WTC11 (cell line): Measurements from ENCODE around the gene ATF7IP. TPM values are rescaled to one million over a fixed set of nuclear protein-coding genes. Genes with fewer than 3 reads are reported as not detected.

ENCODE experiments used
- ATAC-seq: fragments of 200-7000 bp; cut with Tn5 transposase; 2 replicates; pipeline ENCODE4 v1.10.0; 2021; ENCODE audit warnings: mild to moderate bottlenecking, moderate library complexity
- CTCF ChIA-PET: fragments of 300-600 bp; sonication (Branson Sonifier 250); formaldehyde crosslinking; loops from one replicate; lab custom pipeline; 2021; ENCODE audit warnings: antibody characterized with exemption; lab: Charles Lee
- POLR2A ChIA-PET: fragments of 350-600 bp; sonication (Branson Sonifier 250); formaldehyde crosslinking; loops from one replicate; lab custom pipeline; 2021; ENCODE audit warnings: antibody characterized with exemption; lab: Charles Lee
- DNase-seq: peaks from one replicate; pipeline ENCODE4 v3.0.0; 2021; ENCODE audit warnings: low spot score
- H3K27ac Mint-ChIP-seq: 2 replicates; pipeline ENCODE4 v1.8.0; 2021; ENCODE audit warnings: mixed read lengths
- H3K27me3 Mint-ChIP-seq: 2 replicates; pipeline ENCODE4 v1.8.0; 2021; ENCODE audit warnings: low read depth, mild to moderate bottlenecking, moderate library complexity, mixed read lengths
- H3K36me3 Mint-ChIP-seq: 2 replicates; pipeline ENCODE4 v1.8.0; 2021; ENCODE audit warnings: mixed read lengths
- H3K4me1 Mint-ChIP-seq: 2 replicates; pipeline ENCODE4 v1.8.0; 2022; ENCODE audit warnings: mixed read lengths
- H3K4me3 Mint-ChIP-seq: 2 replicates; pipeline ENCODE4 v1.8.0; 2021; ENCODE audit warnings: mild to moderate bottlenecking, moderate library complexity, mixed read lengths
- H3K9me3 Mint-ChIP-seq: 2 replicates; pipeline ENCODE4 v1.8.0; 2021; ENCODE audit warnings: mixed read lengths
- ATF1 ChIP-seq: sonication (generic); formaldehyde crosslinking; IDR thresholded peaks from 2 replicates; pipeline ENCODE4 v1.8.1; 2023; ENCODE audit warnings: mild to moderate bottlenecking, moderate library complexity, missing genetic modification reagents
- ATF2 ChIP-seq: sonication (generic); formaldehyde crosslinking; IDR thresholded peaks from 2 replicates; pipeline ENCODE4 v1.8.1; 2022; ENCODE audit warnings: low read depth, missing genetic modification reagents, borderline replicate concordance
- E2F1 ChIP-seq: sonication (generic); formaldehyde crosslinking; IDR thresholded peaks from 2 replicates; pipeline ENCODE4 v1.8.0; 2022; ENCODE audit warnings: mild to moderate bottlenecking, missing genetic modification reagents
- ERG ChIP-seq: fragments of 250-450 bp; sonication (Bioruptor Pico); IDR thresholded peaks from 2 replicates; pipeline ENCODE4 v1.8.0; 2021; ENCODE audit warnings: mild to moderate bottlenecking
- ETV6 ChIP-seq: sonication (generic); formaldehyde crosslinking; IDR thresholded peaks from 2 replicates; pipeline ENCODE4 v1.8.1; 2022; ENCODE audit warnings: mild to moderate bottlenecking, missing genetic modification reagents
- FOXP4 ChIP-seq: sonication (generic); formaldehyde crosslinking; IDR thresholded peaks from 2 replicates; pipeline ENCODE4 v1.8.0; 2022; ENCODE audit warnings: mild to moderate bottlenecking, missing genetic modification reagents
- GTF2I ChIP-seq: fragments of 250-450 bp; sonication (Bioruptor Pico); conservative IDR thresholded peaks from 2 replicates; pipeline ENCODE4 v1.4.0; 2021; ENCODE audit warnings: mild to moderate bottlenecking
- IRF1 ChIP-seq: sonication (generic); formaldehyde crosslinking; IDR thresholded peaks from 2 replicates; pipeline ENCODE4 v1.8.0; 2023; ENCODE audit warnings: missing genetic modification reagents
- JUN ChIP-seq: sonication (generic); formaldehyde crosslinking; IDR thresholded peaks from 2 replicates; pipeline ENCODE4 v1.8.0; 2023; ENCODE audit warnings: mild to moderate bottlenecking, missing genetic modification reagents
- KAT7 ChIP-seq: sonication (generic); formaldehyde crosslinking; IDR thresholded peaks from 2 replicates; pipeline ENCODE4 v1.8.1; 2023; ENCODE audit warnings: missing genetic modification reagents, mild to moderate bottlenecking, borderline replicate concordance
- NFATC4 ChIP-seq: fragments of 250-450 bp; sonication (Bioruptor Pico); IDR thresholded peaks from 2 replicates; pipeline ENCODE4 v1.9.0; 2021; ENCODE audit warnings: mild to moderate bottlenecking
- NFYB ChIP-seq: sonication (generic); formaldehyde crosslinking; conservative IDR thresholded peaks from 2 replicates; pipeline ENCODE4 v1.8.0; 2022; ENCODE audit warnings: low read depth, missing genetic modification reagents
- OVOL2 ChIP-seq: fragments of 250-450 bp; sonication (Bioruptor Pico); IDR thresholded peaks from 2 replicates; pipeline ENCODE4 v1.9.0; 2021; ENCODE audit warnings: mild to moderate bottlenecking, borderline replicate concordance
- SOX15 ChIP-seq: fragments of 250-450 bp; sonication (Bioruptor Pico); IDR thresholded peaks from 2 replicates; pipeline ENCODE4 v1.9.0; 2021; ENCODE audit warnings: mild to moderate bottlenecking
- SP1 ChIP-seq: sonication (generic); formaldehyde crosslinking; conservative IDR thresholded peaks from 2 replicates; pipeline ENCODE4 v1.8.1; 2022; ENCODE audit warnings: missing genetic modification reagents
- TEAD4 ChIP-seq: sonication (generic); formaldehyde crosslinking; IDR thresholded peaks from 2 replicates; pipeline ENCODE4 v1.8.0; 2022; ENCODE audit warnings: mild to moderate bottlenecking, missing genetic modification reagents
- USF1 ChIP-seq: sonication (generic); formaldehyde crosslinking; IDR thresholded peaks from 2 replicates; pipeline ENCODE4 v1.8.0; 2022; ENCODE audit warnings: mild to moderate bottlenecking, missing genetic modification reagents
- ZNF219 ChIP-seq: sonication (generic); formaldehyde crosslinking; IDR thresholded peaks from 2 replicates; pipeline ENCODE4 v1.8.0; 2023; ENCODE audit warnings: missing genetic modification reagents, mild to moderate bottlenecking, borderline replicate concordance
- ZNF281 ChIP-seq: sonication (generic); formaldehyde crosslinking; IDR thresholded peaks from 2 replicates; pipeline ENCODE4 v1.8.0; 2023; ENCODE audit warnings: mild to moderate bottlenecking, missing genetic modification reagents
- ZNF317 ChIP-seq: sonication (generic); formaldehyde crosslinking; IDR thresholded peaks from 2 replicates; pipeline ENCODE4 v1.8.1; 2023; ENCODE audit warnings: low read depth, mild to moderate bottlenecking, moderate library complexity, missing genetic modification reagents, borderline replicate concordance
- ZNF671 ChIP-seq: fragments of 250-450 bp; sonication (Bioruptor Pico); IDR thresholded peaks from 2 replicates; pipeline ENCODE4 v1.8.0; 2021; ENCODE audit warnings: mild to moderate bottlenecking
- ZSCAN18 ChIP-seq: fragments of 250-450 bp; sonication (Bioruptor Pico); IDR thresholded peaks from 2 replicates; pipeline ENCODE4 v2.1.2; 2022; ENCODE audit warnings: mild to moderate bottlenecking, moderate library complexity
- total RNA-seq: library from RNA; stranded (reverse); gene quantifications from 3 replicates; pipeline ENCODE4 v1.2.3, GENCODE V29; 2021

ATF7IP gene
- total RNA-seq, 1 experiment from 2014 or later = 141 TPM

GRCh38 chr12:14325716-14326343, 39.7 kb upstream of the ATF7IP start (continued):
- TF ChIP-seq ZNF281 (no peak), NFYB (CRISPR knock-in tag) (no peak), ZNF219 (CRISPR knock-in tag) (no peak), IRF1 (no peak), ATF1 (CRISPR knock-in tag) (no peak), ZNF317 (CRISPR knock-in tag) (no peak), KAT7 (CRISPR knock-in tag) (no peak), ATF2 (CRISPR knock-in tag) (no peak), OVOL2 (CRISPR knock-in tag) (no peak), FOXP4 (CRISPR knock-in tag) (no peak), ZSCAN18 (CRISPR knock-in tag) (no peak)
- TF ChIP-seq, all 79 proteins: peak for 0

- Mint-ChIP-seq H3K27me3 (no peaks in the 10 kb centered on the region), H3K36me3 (peaks cover 6% of the 10 kb centered on the region), H3K4me3 (no peak overlapping the region), H3K9me3 (peaks cover 14% of the 10 kb centered on the region), H3K4me1 (no peaks in the 10 kb centered on the region), H3K27ac (no peak overlapping the region)
- ChIA-PET POLR2A (interaction anchor here (0.7 kb wide), 1 partner anchor 13 kb away, joined by 3 read pairs; no protein-coding TSS in a partner anchor), CTCF (interaction anchor here (0.6 kb wide), 1 partner anchor 89 kb away, joined by 3 read pairs; no protein-coding TSS in a partner anchor)
- DNase-seq = no peak
- ATAC-seq = no peak
- no peak for TF ChIP-seq ETV6 (CRISPR knock-in tag)
- TF ChIP-seq NFATC4 = no peak
- TF ChIP-seq TEAD4 (CRISPR knock-in tag) = no peak
- no peak for TF ChIP-seq E2F1 (CRISPR knock-in tag)
- TF ChIP-seq ZNF671 (CRISPR knock-in tag) = no peak
- no peak for TF ChIP-seq JUN (CRISPR knock-in tag)
- TF ChIP-seq SP1 = no peak
- no peak for TF ChIP-seq ERG (CRISPR knock-in tag)
- TF ChIP-seq SOX15 (CRISPR knock-in tag) = no peak
- TF ChIP-seq USF1 = no peak
- TF ChIP-seq GTF2I = no peak
- no peak for TF ChIP-seq ATF2 (CRISPR knock-in tag)
These were observed 38.8 kb upstream of the ATF7IP start for GRCh38 chr12:14326699-14327098.
